Hematopoietic multipotent progenitor cell treated with erythropoietin and hydrocortisone succinate and interleukin-3 and kit ligand, for 8 days (in vitro differentiated cells): ENCODE data around the gene FAM149A.

Experiments used
- DNase-seq: peaks from one replicate; pipeline ENCODE4 v3.0.0-alpha.2; 2015

The FAM149A gene

DNA sequence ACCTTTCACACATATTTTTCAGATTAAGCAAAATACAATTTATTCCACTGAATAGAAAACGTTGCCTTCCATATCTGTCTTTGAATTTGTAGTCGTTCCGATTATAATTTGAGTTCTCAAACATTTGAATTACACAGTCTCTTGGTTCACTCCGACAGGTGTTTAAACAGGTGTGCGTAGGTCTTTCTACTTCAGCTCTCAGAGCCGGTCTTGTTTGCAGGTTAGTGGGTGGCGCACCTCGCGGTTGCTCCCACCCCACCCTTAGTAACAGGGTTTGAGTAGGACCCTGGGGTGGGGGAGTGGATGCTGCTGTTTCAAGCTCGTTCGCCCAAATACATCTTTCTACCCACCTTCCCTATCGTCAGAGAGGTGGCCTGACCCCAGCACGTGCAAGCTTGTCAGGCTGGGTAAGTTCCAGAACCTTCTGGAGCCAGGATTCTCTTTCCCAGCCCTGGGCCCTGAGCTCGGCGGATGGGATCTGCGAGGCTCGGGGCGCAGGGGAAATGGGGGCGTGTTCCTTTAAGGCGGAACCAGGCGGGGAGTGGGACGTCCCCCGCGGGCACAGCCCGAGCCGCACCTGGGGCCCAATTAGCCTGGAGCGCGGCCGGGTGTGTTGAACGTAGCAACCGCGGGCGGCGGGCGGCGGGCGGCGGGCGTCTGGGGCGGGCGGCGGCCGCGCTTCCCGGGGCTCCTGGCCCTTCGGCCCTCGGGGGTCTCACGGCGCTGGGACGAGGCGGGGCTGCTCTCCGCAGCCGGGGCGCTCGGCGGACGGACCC lies at the start of gene FAM149A:
Gene FAM149A (plus strand): TSS at position 591 of the 776 bp plus-strand sequence.
- no peak for DNase-seq

DNA sequence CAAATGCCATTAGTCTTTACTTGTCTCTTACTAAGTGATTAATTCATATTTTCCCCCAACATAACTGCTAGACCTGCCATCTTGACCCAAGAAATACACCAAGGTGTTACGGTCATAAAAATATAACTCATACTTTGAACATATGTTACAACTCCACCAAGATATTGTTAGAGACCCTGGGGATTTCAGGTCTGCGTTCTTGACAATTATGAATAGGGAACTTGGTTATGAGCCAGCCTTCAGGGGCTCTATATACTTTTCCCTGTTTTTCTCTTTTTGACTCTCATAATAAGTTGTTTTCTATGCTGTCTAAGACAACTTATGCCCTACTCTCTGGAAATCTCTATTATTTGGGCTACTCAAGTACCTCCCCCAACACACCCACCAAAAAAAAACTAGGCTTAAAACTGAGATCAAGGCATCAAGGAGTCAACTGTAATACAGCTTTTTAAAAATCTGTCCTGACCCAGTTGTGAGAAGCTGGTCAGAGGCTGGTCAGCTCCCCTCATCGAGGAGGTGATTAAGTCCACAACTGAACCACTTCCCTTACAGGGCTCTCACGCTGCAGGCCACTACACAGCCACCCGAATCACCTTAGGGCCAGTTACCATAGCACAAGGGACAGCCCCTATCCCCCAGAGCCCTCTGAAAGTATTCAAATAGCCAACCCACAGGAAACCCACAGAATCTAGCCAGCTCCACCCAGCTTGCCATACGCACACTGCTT lies 46.1 kb upstream of the FAM149A start:
- no peak for DNase-seq

DNA sequence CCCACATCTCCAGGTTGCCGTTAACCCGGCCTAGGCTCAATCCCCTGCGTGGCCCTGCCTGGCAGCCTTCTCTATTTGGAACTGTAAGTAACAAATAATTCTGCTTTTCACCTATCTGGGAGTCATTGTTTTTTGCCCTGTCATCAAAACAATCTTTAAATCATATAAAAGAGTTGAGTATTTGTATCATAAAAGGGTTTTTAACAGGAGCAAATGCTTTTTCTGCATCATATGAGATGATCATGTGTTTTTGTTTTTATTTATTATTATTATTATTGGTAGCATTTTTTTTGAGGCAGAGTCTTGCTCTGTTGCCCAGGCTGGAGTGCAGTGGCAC lies 45.6 kb upstream of the FAM149A start:
- no peak for DNase-seq

DNA sequence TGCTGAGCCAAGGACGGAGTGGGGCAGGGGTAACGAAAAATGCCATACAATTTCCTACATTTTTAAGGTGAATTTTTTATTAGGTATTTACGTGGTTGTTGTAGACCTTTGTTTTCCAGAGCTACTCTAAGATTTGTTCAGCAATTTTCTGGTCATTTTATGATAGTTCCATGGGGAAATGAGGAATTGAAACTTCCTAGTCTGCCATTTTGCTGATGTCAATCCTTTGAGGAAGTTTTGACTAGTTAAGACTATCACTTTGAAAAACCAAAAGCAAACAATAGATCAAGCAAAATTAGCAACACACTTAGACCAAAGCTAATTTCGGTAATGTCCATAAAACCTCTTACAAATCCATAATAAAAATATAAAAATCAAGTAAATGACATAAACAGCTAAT lies 42.6 kb upstream of the FAM149A start:
- no peak for DNase-seq

DNA sequence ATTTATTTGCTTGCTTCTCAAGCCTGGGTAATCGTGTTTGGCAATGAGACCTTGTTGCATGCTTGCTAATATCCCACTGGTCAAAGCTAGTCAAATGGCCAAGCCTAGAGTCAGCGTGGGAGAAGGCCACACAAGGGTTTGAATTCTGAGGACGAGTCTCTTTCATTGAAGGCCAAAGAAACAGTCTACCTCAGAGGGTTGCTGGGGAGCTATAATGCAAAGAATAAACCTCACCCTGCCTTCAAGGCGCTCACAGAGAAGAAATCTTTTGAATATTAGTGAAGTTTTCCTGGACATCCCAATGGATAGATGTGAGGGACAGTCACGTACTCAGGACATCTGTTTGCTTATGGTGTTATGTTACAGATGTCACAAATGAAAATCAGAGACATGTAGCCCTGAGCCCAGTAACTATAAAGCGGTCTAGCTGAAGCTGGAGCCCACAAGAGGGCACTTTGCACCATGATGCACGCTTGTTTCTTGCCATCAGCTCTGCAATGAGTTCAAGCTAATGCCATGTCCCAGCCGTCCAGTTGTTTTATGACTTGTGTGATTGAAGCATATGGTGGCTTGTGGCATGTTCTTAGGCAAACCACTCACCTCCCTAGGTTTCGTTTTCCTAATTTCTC lies 36.6 kb upstream of the FAM149A start:
- peak; percentile 74 for DNase-seq

DNA sequence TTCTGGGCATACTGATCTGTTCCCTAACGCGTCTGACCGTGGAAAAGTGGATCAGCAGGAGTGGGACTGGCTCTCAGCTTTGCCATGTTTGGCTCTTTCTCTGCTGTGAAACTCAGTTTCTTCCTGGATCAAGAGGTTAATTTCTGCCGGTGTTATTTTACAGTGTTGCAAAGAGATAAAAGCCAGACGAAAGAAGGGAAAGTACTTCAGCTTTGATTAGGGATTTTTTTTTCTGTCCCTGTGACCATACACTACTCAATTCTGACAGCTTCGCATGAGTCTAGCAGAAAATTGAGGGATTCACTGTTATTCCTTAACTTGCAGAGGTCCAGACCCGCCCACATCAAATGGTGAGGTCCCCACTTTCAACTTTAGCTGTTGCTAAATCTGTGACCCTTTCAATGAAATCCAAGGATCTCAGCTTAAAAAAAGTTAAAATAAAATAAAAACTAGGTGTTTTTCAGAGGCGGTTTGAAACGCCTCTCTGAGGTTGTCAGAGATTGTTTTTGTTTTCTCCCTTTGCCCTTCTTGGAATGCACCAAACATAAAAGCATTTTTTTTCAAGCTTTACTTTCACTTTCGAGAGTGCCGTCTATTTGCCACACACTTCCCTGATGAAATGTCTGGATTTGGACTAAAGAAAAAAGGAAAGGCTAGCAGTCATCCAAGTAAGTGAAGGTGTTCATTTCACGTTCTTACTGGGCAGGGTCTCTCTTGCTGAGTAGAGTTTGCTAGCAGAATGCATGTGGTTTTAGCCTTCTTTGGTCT lies 35.7 kb upstream of the FAM149A start, which contains the start of gene TLR3:
Gene TLR3 (plus strand): TSS at position 576 of the 768 bp plus-strand sequence. CDS start 7,464 bp downstream, outside the sequence.
- peak; percentile 20 for DNase-seq

DNA sequence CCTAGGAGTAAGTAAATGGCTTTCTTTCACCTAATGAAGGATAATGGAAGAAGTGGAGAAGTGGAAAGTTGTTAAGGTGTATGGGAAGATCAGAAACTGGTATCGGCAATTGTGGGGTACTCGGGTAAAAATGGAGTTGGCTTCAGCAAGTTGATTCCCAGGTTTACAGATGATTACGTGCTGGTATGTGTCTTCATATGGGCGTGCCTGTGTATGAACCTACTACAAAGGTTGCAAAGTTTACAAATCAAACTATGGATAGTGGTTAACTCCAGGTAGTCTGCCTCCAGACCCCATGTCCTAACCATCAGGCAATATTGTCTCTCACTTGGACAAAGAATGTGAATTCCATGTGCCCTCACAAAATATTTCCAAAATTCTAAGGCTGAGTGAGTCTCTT lies 34.8 kb upstream of the FAM149A start:
- no peak for DNase-seq

DNA sequence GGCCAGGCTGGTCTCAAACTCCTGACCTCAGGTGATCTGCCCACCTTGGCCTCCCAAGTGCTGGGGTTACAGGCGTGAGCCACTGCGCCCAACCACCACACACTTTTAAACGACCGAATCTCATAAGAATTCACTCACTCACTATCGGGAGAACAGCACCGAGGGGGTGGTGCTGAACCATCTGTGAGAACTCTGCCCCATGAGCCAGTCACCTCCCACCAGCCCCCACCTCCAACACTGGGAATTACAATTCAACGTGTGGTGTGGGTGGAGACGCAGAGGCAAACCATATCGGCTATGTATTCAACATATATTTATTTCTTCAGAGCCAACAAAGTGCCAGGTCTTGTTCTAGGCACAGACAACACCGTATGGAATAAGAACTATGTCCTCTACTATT lies 32.0 kb upstream of the FAM149A start:
- DNase-seq = no peak

DNA sequence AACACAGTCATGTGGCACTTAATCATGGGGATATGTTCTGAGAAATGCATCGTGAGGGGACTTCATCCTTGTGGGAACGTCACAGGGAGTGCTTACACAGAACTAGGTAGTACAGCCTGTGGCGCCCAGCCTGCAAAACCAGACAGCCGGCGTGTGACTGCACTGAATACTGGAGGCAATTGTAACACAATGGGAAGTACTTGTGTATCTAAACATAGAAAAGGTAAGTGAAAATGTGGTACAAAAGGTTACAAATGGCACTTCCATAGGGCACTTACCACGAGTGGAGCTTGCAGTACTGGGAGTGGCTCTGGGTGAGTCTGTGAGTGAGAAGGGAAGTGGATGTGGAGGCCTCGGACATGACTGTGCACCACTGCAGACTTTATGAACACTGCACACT lies 30.3 kb upstream of the FAM149A start:
- no peak for DNase-seq

DNA sequence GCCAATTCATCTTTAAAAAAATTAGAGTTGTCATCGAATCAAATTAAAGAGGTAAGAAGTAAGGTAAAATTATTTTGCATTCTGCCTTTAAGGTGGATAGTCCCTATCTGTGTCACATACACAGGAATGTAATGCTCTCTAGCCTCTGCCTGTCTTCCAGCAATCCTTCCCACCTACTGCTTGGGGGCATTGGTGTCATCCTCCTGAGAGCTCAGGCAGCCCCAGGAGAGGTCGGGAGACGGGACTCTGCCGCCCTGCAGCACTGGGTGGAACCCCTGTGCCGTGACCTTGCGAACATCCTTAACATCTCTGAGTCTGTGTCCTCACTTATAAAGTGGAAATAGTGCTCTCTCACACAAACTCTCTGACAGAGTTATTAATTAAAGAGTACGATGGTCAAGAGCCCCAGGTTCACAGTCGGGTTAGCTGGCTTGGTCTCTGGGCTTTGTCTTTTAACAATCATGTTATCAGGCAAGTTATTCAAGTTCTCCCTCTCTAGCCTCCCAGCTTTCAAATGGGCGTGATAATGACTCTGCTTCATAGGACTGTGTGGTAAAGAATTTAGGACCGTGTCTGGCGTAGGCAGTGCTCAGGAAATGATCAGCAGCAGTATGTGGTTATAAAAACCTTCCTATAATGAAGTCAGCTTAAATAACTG lies 25.4 kb upstream of the FAM149A start:
- no peak for DNase-seq

DNA sequence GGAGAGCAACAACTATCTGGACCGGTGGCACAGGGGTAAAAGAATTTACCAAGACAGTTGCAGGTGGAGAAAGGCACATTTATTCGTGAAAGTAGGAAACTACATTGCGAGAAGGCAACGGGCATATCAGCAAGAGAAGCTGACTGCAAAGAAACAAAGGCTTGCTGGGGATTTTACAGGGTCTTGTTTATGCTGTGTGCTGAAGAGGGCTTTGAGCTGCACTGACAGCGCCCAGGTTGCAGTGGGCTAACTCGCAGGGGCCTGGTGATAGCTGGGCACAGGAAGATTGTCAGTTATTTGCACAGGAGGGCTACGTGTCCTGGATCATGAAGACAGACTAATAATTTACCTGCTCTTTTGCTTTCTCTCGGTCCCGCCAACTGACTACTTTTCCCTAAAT lies 24.8 kb upstream of the FAM149A start:
- no peak for DNase-seq

DNA sequence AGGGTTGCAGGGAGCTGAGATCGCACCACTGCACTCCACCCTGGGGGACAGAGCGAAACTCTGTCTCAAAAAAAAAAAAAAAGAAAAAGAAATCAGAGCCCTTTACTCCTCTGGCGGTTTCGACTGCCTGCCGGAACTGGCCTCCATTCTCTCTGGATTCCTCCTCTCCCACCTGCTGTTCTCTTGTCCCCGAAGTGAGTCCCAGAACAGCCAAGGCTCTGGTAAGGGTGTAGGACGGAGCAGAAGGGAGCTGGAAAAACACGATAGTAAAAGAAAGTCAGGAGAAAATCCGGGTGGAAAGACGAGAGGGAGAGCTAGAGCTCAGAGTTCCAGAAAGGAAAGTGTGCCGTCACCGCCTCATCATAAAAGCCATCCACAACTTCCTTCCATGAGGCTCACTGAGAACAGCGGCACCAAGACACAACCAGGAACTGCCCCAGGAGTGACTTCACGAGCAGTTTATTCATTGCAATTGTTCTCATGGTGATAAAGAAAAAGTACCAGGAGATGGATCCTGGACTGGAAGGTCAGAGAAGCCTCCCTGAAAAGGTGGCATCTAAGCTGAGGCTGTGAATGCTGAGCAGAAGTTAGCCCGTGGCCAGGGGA lies 23.2 kb upstream of the FAM149A start:
- DNase-seq = no peak

DNA sequence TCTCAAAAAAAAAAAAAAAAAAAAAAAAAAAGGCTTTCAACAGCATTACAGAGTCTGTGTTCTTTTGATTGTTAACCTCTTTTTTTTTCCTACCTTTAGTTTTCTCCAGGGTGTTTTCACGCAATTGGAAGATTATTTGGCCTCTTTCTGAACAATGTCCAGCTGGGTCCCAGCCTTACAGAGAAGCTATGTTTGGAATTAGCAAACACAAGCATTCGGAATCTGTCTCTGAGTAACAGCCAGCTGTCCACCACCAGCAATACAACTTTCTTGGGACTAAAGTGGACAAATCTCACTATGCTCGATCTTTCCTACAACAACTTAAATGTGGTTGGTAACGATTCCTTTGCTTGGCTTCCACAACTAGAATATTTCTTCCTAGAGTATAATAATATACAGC lies 22.3 kb upstream of the FAM149A start:
- no peak for DNase-seq

DNA sequence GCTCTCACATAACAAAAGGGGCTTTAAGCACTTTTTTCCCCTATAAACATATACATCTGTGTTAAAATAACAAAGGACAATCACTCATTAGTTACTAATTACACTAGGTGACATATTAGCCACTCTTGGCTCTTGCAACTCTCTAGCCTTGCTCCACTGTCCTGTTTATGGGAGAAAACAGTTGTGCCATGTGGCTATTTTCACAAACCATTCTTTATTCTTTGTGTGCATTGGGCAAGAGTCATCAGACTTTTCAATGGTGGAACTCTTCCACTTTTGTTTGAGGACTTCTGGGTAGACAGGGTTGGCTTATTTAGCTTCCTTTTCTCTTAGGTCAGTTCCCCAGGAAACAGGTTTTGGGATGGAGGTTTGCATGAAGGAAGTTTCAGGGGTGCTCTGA lies 16.0 kb upstream of the FAM149A start:
- no peak for DNase-seq

DNA sequence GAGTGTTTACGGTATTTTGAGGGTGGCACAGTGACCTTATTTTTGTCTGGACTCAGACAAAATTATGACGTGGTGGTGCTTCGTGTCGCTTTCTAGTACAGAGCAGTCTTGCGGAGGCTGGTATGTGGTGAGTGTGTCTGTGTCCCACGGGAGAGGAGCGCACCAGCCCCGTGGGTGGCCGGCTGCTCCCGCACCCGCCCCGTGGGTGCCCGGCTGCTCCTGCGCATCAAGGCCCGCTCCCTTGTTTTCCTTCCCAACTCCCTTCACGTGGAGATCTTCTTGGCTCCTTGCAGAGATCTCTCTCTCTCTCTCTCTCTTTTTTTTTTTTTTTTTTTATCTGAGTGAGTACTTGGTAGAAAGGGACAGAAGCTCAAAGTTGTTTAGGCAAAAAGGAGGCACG lies 12.2 kb upstream of the FAM149A start:
- no peak for DNase-seq

DNA sequence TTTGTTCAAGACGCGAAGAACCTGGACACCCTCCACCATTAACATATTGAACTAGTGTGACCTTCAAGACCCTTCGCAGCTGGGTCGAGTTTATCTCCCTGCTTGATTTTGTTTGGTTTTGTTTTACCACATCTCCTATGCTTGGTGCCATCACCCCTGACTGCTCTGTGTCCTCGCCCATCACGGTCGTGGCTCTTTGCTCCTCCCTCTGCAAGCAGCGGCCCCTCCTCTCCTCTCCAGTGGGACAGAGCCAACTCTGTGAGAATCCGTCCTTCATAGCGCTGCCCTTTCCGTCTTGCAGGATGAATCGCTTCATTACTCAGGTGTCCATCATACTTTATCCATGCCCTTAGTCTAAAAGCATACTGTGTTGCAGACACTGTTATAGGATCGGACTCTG lies 9.1 kb upstream of the FAM149A start:
- DNase-seq = no peak

DNA sequence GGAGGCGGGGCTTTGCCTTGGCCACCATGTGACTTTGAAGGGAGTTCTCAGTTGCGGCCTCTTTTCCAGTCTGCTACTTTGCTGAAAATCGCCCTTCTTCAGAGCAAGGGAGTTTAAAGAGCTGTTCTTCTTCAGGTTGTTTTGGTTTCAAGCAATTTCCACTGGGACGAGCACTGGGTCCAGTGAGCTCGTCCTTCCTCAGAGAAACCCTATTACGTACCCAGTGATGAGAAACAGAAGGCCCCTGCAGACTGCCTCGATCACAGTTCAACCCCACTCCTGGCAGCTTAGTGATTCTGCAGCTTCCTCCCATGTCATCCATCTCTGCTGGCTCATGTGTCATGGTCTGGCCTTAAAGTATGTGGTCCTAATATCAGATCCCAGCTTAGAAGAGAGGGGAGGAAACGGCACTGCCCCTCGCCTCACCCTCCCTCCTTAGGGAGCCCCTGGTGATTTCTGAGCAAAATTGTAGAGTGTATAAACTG lies 7.8 kb upstream of the FAM149A start:
- no peak for DNase-seq

DNA sequence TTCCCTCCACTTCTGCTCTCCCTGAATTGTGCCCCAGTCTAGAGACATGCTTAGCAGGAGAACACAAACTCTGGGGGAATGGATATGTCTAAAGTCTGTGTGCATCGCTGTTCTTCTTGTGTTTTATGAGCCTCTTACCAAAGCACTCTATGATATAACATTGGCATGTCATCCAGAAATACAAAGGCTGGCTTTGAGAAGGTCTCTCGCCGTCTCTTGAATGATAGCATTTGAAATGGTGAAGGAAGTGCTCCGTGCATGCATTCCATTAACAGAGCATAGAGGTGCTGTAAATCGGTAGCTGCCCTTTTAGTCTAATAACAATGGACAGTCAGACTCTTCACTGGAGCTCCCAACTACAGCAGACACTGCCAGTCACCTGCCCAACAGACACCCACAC lies 7.1 kb upstream of the FAM149A start:
- DNase-seq = no peak

DNA sequence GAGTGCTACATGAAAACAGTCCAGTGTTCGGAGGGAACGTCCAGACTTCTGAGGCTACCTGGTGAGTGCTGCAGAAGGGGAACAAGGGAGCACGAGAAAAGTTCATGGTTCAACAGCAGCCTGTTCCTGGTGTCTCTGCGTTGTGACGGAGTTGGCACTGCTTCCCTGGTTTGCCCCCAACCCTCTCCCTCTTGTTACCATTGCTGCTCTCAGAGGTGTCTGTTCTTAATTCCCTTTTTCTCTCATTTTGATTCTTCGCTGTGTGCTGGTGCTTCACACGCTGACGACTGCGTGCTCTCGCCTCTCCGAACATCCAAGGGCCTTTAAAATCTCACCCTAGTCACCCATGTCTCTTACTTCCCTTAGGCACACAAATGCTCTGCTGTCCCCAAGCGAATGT lies 1.6 kb upstream of the FAM149A start:
- DNase-seq = no peak

DNA sequence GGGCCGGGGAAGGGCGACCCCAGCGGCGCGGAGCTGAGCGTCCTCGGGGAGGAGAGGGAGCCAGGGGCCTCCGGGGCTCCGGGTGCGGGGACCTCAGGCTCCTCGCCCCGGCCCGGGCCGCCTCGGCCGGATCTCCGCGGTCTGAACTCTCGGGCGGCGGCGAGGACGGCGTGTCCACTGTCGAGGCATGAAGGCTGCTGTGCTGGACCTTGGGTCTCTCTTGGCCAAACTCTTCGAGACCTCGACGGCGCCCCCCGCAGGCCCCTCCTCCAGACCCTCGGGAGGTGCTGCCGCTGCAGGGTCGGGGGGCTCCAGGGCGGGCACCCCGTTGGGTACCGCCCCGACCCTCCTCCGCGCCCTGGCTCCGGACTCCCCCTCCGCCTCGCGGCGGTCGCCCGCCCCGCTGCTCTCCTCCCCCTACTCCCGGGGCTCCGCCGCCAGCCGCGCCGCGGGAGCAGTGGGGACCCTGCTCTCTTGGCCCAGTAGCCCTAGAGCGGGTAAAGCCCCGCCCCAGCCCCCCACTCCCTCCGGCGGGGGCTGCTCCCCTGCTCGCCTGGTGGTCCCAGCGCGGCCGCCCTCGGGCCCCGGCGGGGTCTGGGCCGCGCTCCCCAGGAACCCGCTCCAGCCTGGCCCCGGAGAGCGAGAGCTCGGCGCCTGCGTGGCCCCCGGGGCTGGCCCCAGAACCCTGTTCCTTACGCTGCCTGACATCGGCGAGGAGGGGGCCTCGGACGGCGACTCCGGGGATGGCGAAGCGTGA lies 564 bp downstream of the FAM149A start:
- no peak for DNase-seq

DNA sequence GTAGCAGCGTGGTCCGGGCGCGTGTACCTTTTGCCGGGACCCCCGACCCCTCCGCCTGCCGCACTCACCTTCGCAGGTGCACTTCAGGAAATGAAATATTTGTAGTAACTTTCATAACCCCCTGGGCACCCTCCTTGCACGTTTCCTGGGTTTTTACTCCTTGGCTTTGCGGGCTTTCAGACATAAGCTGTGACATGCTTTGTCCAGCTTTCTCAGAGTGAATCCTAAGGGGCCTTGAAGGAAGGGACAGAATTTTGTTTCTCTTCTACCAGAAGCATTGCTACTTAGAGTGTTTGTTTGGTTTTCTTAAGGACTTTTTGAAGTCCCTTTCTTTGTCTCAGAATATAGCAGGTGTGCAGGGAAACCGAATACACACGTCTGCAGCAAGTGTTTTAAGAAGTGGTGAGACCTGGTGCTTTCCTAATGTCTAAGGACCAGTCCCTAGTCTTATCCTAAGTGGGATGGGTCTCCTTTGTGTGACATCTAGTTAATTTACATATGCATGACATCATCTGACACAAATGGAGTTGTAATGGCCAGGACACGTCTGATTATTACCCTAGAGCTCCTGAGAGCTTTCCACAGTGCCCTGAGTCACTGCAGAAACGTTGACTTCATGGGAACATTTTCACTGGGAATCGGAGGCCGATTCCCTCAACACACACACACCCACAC lies 1.3 kb downstream of the FAM149A start:
- DNase-seq = no peak
